Right hindlimb (tissue), 1 donor: ENCODE measurements around the gene TNN.
A peak's percentile ranks its signal among the peaks of the same experiment; 100 is the strongest.
"Not testable (repeated sequence)": the region's sequence is repeated elsewhere in the genome, so short reads cannot be mapped to it uniquely, and the experiment has no call there.

Experiments
- DNase-seq: peaks from one replicate; pipeline ENCODE4 v3.0.0-alpha.2; 2018

The TNN gene

DNA sequence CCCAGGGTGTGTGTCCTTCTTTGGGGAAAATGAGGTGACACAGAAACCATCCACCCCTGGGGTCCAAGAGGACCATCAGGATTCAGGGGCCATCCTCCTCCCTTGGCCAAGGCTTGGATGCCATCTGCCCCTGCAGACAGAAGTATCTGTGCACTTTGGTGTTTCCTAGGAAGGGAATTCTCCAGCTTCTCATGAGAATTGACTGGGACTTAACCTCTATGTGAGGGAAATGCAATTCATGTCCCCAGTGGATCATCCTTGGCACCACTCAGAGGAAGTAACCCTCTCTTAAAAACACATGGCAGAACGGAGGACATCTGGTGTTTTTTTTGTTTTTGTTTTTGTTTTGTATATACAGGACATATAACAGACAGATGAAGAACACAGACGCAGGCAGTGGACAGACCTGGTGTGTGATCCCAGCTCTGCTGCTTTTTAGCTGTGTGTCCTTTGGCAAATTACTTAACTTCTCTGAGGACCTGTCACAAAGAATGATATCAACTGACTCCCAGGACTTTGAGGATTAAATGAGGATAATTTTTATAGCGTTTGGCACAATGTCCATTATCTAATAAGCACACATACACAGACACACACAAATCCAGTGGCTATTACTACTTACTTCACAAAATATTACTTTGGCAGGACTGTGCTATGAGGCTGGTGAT lies 3.8 kb downstream of the TNN start:
- DNase-seq: no peak

DNA sequence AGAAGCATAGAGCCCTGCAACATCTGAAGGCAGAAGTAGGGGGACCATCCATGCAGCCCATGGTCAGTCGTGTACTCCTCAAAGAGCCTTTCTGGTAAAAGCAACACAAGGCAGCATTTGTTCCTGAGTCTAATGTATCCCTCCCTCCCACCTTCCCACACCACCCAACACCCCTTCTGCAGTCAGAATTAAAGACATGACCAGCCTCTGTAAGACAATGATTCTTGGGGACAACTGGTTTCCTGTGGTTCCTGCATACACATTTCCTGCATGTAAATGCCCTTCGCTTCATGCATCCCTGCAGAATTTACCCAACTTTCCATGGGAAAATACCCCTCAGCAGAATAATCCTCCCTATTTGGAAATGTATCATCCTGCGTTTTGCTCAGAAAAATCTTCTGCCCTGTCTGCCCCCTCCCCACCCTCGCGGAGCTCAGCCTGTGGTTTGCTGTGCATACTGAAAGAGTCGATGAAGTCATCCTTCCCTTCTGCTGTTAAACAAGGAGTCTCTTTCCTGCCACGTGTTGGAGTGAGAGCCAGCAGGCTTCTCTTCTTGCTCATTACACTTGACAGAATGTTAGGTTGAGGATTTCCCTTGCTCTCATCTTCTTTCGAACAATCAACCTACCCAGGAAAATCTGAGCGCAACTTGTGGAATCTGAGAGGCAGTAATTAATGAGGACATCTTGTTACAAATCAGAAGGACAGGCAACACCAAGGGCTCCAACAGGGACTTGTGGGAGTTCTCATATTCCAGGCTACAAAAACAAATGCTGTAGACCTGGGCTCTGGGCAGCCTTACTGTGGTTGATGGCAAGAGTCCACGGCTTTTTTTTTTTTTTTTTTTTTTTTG lies 4.7 kb downstream of the TNN start:
- peak; percentile 91 for DNase-seq

DNA sequence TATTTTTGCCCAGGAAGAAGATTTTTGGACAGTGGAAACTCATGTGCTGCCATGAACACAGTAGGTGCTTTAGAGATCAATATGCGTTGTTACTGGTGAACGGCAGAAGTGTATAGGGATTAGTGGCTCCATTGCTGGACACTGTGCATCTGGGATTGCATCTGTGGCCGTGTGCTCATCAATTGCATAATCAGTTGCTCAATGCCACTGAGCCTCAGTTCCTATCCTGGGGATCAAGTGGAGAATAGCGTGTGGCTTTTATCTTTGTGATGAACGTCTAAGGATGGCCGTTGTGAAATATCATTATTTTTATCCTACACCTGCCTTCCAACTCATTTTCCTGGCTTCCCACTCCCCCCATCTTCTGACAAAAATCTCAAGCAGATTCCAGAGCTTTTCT lies 5.4 kb downstream of the TNN start:
- no peak for DNase-seq

DNA sequence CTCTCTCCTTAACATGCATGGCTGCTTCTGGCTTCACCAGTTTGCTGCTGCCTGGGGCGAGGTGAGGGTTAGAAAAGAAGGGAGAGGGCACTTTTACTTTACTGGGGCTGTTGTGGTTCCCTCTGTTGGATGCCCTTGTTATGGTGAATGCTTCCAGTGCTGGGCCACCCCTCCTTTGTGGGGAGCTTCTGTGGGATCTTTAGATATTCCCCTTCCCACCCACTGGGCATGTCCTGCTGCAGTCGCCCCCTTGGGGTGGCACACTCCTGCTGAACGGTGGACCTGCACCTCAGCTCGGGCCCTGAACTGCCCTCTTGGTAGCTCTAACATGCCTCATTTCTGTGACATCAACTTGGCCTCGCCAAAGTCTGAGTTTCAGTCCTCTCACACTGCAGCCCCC lies 6.0 kb downstream of the TNN start:
- no peak for DNase-seq

DNA sequence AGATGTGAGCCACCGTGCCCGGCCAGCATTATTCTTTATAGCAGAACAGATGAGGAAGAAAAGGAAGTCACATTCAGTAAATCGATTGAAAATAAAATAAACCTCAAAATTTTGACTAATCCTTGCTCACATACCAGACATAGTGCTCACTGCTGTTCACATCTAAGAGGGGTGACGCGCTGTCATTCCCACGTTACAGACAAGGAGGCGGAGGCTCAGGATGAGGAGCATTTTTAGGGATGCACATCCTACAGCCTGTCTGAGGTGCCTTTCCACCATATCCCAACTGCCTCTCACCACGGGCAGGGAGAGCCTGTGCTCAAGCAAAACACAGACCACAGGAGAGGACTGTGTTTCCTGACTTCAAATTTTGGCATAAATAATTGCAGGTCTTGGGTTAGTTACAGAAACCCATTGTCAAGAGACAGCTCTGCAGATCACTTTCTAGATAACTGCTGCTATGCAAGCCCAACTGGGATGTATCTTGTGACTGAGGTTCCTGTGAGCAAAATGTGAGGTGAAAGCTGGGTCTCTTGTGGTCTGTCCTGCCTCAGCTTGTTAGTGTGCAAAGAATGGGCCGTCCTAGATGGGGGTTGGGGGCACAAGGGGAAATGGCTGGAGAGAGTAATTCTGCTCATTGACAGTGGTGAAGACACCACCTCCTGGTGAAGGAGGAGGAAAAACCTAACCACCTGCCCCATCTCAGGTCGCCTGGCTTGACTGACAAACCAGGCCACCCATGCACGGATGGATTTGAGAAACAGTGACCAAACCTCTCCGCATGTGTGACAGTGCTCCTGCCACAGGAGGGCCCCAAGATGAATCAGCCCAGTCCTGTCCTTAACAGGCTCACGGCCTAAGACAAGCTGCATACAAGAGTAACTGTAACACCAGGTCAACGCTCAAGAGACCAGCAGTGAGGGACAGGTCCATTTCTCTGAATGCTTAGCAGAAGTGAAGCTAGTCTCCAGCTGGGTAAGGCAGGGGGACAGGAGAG lies 8.2 kb downstream of the TNN start:
- DNase-seq: no peak

DNA sequence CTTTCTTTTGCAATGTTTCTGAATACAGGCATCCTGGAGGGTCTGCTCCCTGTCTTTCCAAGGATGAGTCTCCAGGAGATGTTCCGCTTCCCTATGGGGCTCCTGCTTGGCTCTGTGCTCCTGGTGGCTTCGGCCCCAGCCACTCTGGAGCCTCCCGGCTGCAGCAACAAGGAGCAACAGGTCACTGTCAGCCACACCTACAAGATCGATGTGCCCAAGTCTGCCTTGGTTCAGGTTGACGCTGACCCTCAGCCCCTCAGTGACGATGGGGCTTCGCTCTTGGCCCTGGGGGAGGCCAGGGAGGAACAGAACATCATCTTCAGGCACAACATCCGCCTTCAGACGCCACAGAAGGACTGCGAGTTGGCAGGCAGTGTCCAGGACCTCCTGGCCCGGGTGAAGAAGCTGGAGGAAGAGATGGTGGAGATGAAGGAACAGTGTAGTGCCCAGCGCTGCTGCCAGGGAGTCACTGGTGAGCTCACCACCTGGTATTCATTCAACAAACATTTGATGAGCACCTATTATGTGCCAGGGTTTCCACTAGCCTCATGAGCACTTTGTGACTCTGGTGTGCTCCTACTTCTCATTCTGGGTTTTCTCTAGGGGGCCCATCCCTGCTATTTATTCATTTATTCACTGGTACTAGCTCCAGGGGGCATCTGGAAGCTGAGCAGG lies 9.9 kb downstream of the TNN start:
- no peak for DNase-seq

DNA sequence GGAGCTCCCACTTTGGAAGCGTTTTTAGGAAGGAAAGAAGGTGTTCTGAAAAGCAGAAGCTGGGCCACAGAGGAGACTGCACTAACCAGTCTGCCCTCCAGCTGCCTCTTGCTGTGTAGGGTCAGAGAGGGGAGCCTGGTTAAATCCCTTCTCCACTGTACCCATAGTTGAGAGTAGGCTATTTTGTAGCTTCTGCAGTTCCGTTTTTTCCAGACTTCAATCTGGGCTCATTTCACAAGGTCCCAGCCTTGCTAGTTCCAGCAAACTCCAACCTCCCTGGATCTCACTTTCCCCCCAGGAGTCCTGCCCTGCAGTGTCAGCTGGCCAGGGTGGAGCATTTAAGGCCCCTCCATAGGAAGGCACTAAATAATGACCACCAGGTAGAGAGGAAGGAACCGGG lies 11.0 kb downstream of the TNN start:
- no peak for DNase-seq

DNA sequence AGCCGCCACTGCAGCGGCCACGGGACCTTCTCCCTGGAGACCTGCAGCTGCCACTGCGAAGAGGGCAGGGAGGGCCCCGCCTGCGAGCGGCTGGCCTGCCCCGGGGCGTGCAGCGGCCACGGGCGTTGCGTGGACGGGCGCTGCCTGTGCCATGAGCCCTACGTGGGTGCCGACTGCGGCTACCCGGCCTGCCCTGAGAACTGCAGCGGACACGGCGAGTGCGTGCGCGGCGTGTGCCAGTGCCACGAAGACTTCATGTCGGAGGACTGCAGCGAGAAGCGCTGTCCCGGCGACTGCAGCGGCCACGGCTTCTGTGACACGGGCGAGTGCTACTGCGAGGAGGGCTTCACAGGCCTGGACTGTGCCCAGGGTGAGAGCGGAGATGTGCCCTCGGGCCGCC lies 11.7 kb downstream of the TNN start:
- no peak for DNase-seq

DNA sequence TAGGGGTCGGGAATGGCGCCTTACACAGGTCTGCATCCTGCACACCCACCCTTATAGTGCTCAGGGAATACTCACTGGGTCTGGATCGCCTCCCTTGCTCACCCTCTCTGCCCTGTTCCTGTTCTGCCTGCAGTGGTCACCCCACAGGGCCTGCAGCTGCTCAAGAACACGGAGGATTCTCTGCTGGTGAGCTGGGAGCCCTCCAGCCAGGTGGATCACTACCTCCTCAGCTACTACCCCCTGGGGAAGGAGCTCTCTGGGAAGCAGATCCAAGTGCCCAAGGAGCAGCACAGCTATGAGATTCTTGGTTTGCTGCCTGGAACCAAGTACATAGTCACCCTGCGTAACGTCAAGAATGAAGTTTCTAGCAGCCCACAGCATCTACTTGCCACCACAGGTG lies 12.4 kb downstream of the TNN start:
- no peak for DNase-seq

DNA sequence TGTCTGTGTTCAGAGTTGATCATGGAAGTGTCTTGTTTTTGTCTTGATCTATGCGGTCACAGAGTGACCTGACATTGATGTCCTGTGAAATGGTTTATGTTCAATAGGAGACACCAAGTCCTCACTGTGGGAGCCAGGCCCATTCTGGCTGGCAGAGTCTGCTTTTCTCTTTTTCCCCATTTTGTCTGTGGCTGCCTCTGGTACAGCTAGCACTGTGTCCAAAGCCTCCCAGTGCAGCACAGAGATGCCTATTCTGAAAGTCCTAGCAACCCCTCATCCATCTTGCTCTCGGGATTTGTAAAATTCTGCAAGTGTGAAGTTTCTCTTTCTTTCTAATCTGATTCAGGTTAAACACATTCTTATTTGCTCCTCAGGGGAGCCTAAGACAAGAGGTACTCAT lies 14.3 kb downstream of the TNN start:
- no peak for DNase-seq

DNA sequence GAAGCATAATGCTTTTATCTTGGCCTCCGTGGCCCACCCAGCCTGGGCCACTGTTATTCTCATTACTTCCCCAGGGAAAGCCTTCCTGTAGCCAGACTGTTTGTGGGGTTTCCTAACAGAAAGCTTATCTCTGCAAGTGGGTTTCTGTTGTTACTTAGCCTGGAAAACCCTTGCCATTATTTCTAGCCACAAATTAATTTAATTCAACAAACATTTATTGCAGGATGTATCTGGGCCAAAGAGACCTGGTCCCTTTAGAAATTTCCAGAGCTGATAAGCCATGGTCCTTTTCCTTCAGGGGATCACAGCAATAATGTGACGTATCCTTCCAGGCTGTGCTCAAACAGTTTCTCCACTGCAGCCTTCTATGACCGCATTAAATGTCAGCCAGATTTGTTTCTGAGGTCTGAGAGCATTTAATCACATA lies 20.9 kb downstream of the TNN start:
- DNase-seq: no peak

DNA sequence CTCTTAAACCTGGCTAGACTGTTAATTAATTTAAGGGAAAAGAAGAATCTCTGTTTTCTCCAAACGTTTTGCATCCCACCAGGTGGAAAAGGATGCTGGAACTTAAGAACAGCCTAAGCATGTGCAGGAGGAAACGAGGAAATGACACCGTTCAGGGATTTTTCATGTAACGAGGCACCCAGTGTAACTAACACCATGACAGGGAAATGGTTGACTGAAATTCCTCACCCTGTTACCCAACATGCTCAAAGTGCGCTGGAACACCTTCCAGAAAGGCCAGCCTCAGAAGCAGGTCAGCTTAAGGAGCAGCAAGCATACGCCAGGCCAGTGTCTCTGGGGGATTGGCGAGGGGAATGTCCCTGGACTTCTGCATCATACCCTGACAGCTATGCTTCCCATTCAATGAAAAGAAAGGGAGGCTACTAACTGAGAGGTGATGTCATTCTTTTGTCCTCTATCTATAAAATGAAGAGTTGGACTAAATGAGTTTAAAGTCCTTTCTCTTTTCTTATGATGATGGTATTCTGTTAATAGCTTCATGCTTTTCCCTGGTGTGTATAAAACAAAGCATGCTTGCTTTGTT lies 21.6 kb downstream of the TNN start:
- DNase-seq: no peak

DNA sequence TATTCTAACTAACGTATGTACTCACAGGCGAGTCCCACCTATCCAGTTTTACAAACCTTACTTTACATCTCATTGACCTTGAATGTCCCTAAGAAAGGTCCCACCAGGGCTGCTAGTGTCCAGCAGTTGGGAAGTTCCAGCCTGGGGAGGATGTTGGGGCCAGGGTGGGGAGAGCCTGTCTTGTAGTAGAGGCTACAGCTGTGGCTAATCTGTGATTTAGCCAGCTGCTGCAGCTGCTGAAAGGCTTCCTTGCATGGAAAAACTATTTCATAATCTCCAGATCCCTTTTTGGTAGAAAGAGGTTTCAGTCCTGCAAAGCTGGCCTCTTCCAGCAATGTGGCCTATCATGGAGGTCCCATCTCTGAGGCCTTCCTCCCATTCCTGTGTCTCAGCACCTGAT lies 23.1 kb downstream of the TNN start:
- DNase-seq: peak; percentile 43

DNA sequence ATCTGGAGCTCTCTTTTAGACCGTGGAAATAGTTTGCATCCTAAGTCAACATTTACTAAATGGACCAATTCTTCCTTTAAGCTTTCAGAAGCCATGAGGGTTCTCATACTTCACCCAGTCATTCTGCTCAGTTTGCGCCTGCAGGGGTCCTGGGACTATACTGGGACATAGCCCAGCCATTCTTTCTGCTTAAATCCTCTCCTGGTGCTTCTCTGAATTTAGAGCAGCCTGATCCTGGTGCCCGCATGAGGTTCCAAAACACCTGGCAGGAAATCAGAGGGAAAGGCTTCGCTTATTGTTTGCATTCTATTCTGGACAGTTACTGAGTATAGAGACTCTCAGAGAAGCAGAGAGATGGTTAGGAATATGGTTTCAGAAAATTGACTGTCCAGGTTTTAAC lies 27.0 kb downstream of the TNN start:
- no peak for DNase-seq

DNA sequence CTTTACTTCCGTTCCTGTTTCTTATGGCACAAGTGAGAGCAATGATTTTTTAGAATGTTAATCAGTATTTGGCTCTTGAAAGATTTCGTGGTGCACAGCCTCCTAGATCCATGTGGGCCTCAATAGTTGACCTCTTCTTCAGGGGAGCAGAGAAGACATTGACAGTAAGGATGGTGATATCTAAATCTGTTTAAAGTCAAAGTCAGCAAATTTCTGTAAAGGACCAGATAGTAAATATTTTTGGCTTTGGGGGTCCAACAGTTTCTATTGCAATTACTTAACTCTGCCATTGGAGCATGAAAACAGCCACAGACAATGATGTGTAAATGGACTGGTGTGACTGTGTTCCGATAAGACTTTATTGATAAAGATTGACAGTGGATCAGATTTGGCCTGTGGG lies 27.4 kb downstream of the TNN start:
- DNase-seq: no peak

DNA sequence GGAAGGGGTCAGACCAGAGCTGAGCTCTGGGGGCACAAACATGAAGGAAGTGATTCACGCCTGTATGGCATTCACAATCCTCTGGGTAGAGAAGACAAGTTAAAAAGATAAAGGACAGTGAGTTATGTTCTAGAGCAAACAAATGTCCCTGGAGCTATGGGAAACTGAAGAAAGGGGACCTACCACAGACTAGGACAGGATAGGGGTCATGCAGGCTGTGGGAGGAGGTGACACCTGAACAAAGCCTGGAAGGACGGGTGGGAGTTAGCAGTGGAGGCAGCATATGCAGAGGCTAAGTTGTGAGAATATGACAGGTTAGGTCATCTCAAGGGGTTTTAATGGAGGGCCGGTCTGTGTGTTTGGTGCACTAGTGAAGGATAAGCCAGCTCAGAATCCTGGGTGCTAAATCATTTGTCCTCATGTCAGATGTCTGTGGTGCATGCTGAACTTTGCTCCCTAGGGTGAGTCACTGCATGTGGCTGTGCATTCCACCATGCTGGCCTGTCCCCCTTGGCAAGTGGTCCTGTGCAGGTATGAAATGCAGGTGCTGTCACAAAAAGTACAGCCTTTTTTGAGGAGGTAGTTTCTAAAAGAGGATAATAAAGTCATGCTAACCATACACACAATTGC lies 28.5 kb downstream of the TNN start:
- DNase-seq: no peak

DNA sequence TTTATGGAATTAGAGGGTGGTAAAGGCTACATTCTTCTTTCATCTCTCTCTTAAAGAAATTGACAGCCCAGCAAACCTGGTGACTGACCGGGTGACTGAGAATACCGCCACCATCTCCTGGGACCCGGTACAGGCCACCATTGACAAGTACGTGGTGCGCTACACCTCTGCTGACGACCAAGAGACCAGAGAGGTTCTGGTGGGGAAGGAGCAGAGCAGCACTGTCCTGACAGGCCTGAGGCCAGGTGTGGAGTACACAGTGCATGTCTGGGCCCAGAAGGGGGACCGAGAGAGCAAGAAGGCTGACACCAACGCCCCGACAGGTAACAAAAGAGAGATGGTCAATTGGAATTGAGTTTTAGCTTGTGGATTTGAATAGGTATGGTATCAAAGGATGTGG lies 29.7 kb downstream of the TNN start:
- no peak for DNase-seq

DNA sequence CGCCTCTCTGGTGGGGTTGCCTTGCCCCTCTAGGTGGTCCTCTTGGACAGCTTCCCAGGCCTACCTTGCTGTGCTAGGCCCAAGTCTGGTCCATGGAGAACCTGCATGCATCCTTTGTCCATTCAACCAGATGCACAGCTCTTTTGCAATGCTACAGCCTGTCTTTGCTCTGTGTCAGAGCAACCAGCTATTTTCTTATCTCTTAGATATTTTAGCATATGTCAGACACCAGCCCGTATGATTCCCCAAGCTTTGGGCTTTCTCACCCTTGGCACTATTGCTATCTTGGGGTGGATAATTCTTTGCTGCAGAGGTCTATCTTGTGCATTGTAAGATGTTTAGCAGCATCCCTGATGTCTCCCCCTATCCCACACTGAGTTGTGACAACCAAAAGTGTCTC lies 32.3 kb downstream of the TNN start:
- no peak for DNase-seq

DNA sequence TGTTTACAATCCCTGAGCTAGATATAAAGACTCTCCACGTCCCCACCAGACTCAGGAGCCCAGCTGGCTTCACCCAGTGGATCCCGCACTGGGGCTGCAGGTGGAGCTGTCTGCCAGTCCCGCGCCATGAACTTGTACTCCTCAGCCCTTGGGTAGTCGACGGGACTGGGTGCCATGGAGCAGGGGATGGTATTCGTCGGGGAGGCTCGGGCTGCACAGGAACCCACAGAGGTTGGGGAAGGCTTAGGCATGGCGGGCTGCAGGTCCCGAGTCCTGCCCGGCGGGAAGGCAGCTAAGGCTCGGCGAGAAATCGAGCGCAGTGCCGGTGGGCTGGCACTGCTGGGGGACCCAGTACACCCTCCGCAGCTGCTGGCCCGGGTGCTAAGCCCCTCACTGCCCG lies 34.5 kb downstream of the TNN start:
- DNase-seq: not testable (repeated sequence)

DNA sequence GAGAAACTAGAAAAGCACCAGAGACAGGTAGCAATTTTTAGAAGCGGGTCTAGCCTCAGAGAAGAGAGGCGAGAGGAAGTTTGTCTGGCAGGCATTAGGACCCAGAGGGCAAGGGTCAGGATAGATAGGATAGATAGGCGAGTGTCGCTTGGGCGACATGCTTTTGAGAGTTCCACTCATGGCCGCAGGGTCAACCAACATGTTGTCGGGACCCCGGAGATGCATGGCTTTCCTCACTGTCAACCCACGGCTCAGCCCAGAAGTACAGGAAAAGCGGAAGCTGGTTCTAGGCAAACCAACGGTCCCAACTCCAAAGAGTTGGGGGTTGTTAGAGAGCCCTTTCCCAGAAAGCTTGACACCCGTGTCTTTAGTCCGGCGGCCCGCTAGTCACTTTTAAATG lies 38.9 kb downstream of the TNN start:
- DNase-seq: not testable (repeated sequence)

DNA sequence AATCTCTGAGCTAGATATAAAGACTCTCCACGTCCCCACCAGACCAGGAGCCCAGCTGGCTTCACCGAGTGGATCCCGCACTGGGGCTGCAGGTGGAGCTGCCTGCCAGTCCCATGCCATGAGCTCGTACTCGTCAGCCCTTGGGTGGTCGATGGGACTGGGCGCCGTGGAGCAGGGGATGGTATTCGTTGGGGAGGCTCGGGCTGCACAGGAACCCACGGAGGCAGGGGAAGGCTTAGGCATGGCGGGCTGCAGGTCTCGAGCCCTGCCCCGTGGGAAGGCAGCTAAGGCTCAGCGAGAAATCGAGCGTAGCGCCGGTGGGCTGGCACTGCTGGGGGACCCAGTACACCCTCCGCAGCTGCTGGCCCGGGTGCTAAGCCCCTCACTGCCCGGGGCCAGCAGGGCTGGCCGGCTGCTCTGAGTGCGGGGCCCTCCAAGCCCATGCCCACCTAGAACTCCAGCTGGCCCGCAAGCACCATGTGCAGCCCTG lies 40.7 kb downstream of the TNN start:
- not testable (repeated sequence) for DNase-seq

DNA sequence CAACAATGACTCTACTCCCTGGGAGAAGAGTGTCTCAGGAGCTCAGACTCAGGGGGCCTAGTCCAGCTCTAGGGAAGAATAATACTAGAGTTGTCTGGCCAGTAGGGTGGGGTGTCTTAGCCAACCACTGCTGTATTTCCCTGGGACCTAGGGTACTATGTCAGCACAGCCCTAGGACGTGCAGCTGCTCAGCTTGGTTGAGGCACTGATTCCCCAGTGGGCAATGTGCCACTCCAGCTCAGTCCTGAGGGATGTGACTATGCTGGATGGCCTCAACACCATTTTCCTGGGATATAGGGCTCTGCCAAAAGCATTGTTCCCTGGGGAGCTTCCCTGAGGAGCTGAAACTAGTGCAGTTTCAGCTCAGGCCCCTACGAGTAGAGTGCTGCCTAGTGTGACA lies 47.4 kb downstream of the TNN start:
- no peak for DNase-seq
